ENCODE results near the gene MYO1B.

The MYO1B gene

GRCh38 chr2:191225126-191225525 is 20.1 kb upstream of the MYO1B start:
- no peak overlapping the region for H3K4me3 ChIP-seq (ENCODE audit: low read depth, low read length)
- TF ChIP-seq CTCF (IDR thresholded peaks at IDR 0.05; ENCODE audit: borderline replicate concordance, insufficient read depth, low read depth, low read length), result no peak

GRCh38 chr2:191225690-191226089 is 19.5 kb upstream of the MYO1B start:
- TF ChIP-seq CTCF (IDR thresholded peaks at IDR 0.05; ENCODE audit: borderline replicate concordance, insufficient read depth, low read depth, low read length), result no peak
- no peak overlapping the region for H3K4me3 ChIP-seq (ENCODE audit: low read depth, low read length)

GRCh38 chr2:191226196-191226595 is 19.0 kb upstream of the MYO1B start:
- TF ChIP-seq CTCF (IDR thresholded peaks at IDR 0.05; ENCODE audit: borderline replicate concordance, insufficient read depth, low read depth, low read length), result no peak
- no peak overlapping the region for H3K4me3 ChIP-seq (ENCODE audit: low read depth, low read length)

- no peak for TF ChIP-seq CTCF (IDR thresholded peaks at IDR 0.05; ENCODE audit: borderline replicate concordance, insufficient read depth, low read depth, low read length)
- H3K4me3 ChIP-seq (ENCODE audit: low read depth, low read length), result no peak overlapping the region
Observed at GRCh38 chr2:191228333-191228732, 16.9 kb upstream of the MYO1B start.

- no peak for TF ChIP-seq CTCF (IDR thresholded peaks at IDR 0.05; ENCODE audit: borderline replicate concordance, insufficient read depth, low read depth, low read length)
- H3K4me3 ChIP-seq (ENCODE audit: low read depth, low read length), result no peak overlapping the region
Observed at GRCh38 chr2:191228861-191229260, 16.3 kb upstream of the MYO1B start.

DNA sequence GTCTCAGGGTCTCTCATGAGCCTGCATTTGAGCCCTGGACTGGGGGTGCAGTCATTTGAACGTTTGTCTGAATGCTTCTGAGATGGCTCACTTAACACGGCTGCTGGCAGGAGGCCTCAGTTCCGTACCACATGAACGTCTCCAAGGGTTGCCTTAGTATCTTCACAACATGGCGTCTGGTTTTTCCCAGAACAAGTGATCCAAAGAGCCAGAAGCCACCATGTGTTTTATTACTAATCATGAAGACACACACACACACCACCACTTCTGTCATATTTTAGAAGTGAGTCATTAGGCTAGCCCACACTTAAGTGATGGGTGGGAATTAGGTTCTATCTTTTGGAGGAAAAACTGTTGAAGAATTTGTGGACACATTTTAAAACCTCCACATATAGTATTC is 15.0 kb upstream of the MYO1B start:
- H3K4me3 ChIP-seq (ENCODE audit: low read depth, low read length), result no peak overlapping the region
- TF ChIP-seq CTCF (IDR thresholded peaks at IDR 0.05; ENCODE audit: borderline replicate concordance, insufficient read depth, low read depth, low read length), result no peak

DNA sequence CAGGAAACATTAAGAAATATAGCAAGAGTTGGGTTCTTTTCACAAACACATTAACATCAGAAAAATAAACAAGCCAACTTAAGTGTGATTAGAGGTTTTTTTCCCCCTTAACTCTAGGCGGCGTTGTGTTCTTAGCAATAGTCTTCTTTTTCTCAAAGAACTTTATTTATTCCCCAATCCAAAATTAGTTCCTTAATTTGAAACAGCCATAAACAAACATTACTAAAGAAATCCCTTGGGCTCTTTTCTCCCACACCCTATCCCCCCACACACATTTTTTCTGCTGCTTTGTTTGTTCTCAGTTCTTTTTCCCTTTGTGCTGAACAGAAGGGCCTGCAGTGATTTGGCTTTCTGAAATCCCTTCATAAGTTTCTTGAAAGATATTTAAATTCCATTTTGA is 13.2 kb upstream of the MYO1B start:
- no peak overlapping the region for H3K4me3 ChIP-seq (ENCODE audit: low read depth, low read length)
- peak; percentile 34; the same call in 1 of the 2 replicates for TF ChIP-seq CTCF (IDR thresholded peaks at IDR 0.05; ENCODE audit: borderline replicate concordance, insufficient read depth, low read depth, low read length)
